ENCODE measurements around the gene CFAP77. TPM values are rescaled to one million over a fixed set of nuclear protein-coding genes. Genes with fewer than 3 reads are reported as not detected.

The CFAP77 gene
- total and polyA plus RNA-seq, 9 donors, result 0.11 to 0.16 (median 0.12) TPM; not detected in 6

- H3K4me3 ChIP-seq (ENCODE audit: low read length), result no peak overlapping the region
- peaks cover 3% of the 10 kb centered on the region for H3K9me3 ChIP-seq (replicated peaks; ENCODE audit: control insufficient read depth, low read depth, low read length)
- H3K27me3 ChIP-seq (ENCODE audit: control insufficient read depth, insufficient read depth, low read length), result peaks cover 39% of the 10 kb centered on the region
- WGBS (ENCODE audit: insufficient coverage), result 42% methylated on average over 6 of the region's 13 CpGs
- H3K27ac ChIP-seq (ENCODE audit: low read length), result no peak overlapping the region
- DNase-seq, result no peak
- no peaks in the 10 kb centered on the region for H3K36me3 ChIP-seq (ENCODE audit: control insufficient read depth, insufficient read depth, low read length)
- peaks cover 4% of the 10 kb centered on the region for H3K4me1 ChIP-seq (ENCODE audit: control insufficient read depth, insufficient read depth, low read length)
These were observed 141.5 kb downstream of the CFAP77 start for GRCh38 chr9:132551556-132551955.

- H3K27me3 ChIP-seq (ENCODE audit: control insufficient read depth, insufficient read depth, low read length), result peaks cover 42% of the 10 kb centered on the region
- no peak overlapping the region for H3K27ac ChIP-seq (ENCODE audit: low read length)
- 67% methylated on average over 12 of the region's 12 CpGs for WGBS (ENCODE audit: insufficient coverage)
- no peak for DNase-seq
- peaks cover 3% of the 10 kb centered on the region for H3K9me3 ChIP-seq (replicated peaks; ENCODE audit: control insufficient read depth, low read depth, low read length)
- H3K36me3 ChIP-seq (ENCODE audit: control insufficient read depth, insufficient read depth, low read length), result no peaks in the 10 kb centered on the region
- no peak overlapping the region for H3K4me3 ChIP-seq (ENCODE audit: low read length)
- H3K4me1 ChIP-seq (ENCODE audit: control insufficient read depth, insufficient read depth, low read length), result no peaks in the 10 kb centered on the region
These were observed 142.0 kb downstream of the CFAP77 start for GRCh38 chr9:132552041-132552440.

DNA sequence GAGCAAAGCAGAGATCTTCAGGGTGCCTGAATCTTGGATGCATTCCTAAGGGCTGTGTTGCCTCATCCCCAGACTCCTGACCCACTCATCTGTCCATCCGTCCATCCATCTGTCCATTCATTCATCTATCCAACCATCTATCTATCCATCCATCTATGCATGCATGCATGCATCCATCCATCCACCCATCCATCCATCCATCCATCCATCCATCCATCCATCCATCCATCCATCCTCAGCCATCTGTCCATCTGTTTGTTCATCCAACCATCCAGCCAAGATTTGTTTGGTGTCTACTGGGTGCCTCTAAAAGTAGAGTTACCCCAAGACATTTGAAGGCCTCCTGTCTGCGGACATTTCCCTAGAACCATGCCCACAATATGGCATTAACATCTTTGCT, 144.7 kb downstream of the CFAP77 start:
- 83% methylated on average over 2 of the region's 2 CpGs for WGBS (ENCODE audit: insufficient coverage)
- H3K27me3 ChIP-seq (ENCODE audit: control insufficient read depth, insufficient read depth, low read length), result peaks cover 51% of the 10 kb centered on the region
- no peak overlapping the region for H3K4me3 ChIP-seq (ENCODE audit: low read length)
- H3K9me3 ChIP-seq (replicated peaks; ENCODE audit: control insufficient read depth, low read depth, low read length), result peaks cover 3% of the 10 kb centered on the region
- no peak for DNase-seq
- no peak overlapping the region for H3K27ac ChIP-seq (ENCODE audit: low read length)
- H3K36me3 ChIP-seq (ENCODE audit: control insufficient read depth, insufficient read depth, low read length), result no peaks in the 10 kb centered on the region
- no peaks in the 10 kb centered on the region for H3K4me1 ChIP-seq (ENCODE audit: control insufficient read depth, insufficient read depth, low read length)

GRCh38 chr9:132555528-132555927, 145.5 kb downstream of the CFAP77 start:
- Histone ChIP-seq H3K27me3 (ENCODE audit: control insufficient read depth, insufficient read depth, low read length) (peaks cover 53% of the 10 kb centered on the region), H3K27ac (ENCODE audit: low read length) (no peak overlapping the region), H3K36me3 (ENCODE audit: control insufficient read depth, insufficient read depth, low read length) (no peaks in the 10 kb centered on the region), H3K4me1 (ENCODE audit: control insufficient read depth, insufficient read depth, low read length) (peaks cover 4% of the 10 kb centered on the region), H3K4me3 (ENCODE audit: low read length) (no peak overlapping the region), H3K9me3 (replicated peaks; ENCODE audit: control insufficient read depth, low read depth, low read length) (peaks cover 3% of the 10 kb centered on the region)
- WGBS (ENCODE audit: insufficient coverage), result 77% methylated on average over 4 of the region's 8 CpGs
- DNase-seq, result no peak

GRCh38 chr9:132556235-132556634, 146.2 kb downstream of the CFAP77 start:
- Histone ChIP-seq H3K36me3 (ENCODE audit: control insufficient read depth, insufficient read depth, low read length) (no peaks in the 10 kb centered on the region), H3K4me3 (ENCODE audit: low read length) (no peak overlapping the region), H3K27ac (ENCODE audit: low read length) (no peak overlapping the region), H3K4me1 (ENCODE audit: control insufficient read depth, insufficient read depth, low read length) (peaks cover 11% of the 10 kb centered on the region), H3K27me3 (ENCODE audit: control insufficient read depth, insufficient read depth, low read length) (peaks cover 58% of the 10 kb centered on the region), H3K9me3 (replicated peaks; ENCODE audit: control insufficient read depth, low read depth, low read length) (peaks cover 3% of the 10 kb centered on the region)
- DNase-seq, result no peak
- WGBS (ENCODE audit: insufficient coverage), result 67% methylated on average over 1 of the region's 6 CpGs

GRCh38 chr9:132556714-132557113, 146.7 kb downstream of the CFAP77 start:
- Histone ChIP-seq H3K36me3 (ENCODE audit: control insufficient read depth, insufficient read depth, low read length) (no peaks in the 10 kb centered on the region), H3K4me3 (ENCODE audit: low read length) (no peak overlapping the region), H3K27ac (ENCODE audit: low read length) (no peak overlapping the region), H3K9me3 (replicated peaks; ENCODE audit: control insufficient read depth, low read depth, low read length) (peaks cover 3% of the 10 kb centered on the region), H3K27me3 (ENCODE audit: control insufficient read depth, insufficient read depth, low read length) (peaks cover 59% of the 10 kb centered on the region), H3K4me1 (ENCODE audit: control insufficient read depth, insufficient read depth, low read length) (peaks cover 12% of the 10 kb centered on the region)
- 17% methylated on average over 12 of the region's 26 CpGs for WGBS (ENCODE audit: insufficient coverage)
- no peak for DNase-seq

DNA sequence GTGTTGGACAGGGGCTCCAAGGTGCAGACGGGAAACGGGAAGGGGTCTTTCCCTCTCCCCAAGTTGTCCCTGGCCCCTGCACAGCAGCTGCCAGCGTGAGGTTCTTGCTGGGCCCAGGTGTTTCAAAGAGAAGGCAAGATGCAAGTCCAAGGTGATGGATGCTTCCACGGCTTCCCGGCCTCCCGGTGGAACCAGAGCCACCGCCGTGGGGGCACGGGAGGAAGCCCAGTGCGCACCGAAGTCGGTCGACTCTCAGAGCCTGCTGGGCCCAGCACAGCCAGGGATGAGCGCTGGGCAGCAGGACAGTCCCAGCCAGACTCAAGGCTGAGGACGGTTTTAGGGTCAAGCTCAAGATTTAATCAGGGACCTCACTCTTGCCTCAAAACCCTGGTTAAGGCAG, 147.1 kb downstream of the CFAP77 start:
- H3K9me3 ChIP-seq (replicated peaks; ENCODE audit: control insufficient read depth, low read depth, low read length), result peaks cover 3% of the 10 kb centered on the region
- no peak overlapping the region for H3K4me3 ChIP-seq (ENCODE audit: low read length)
- no peaks in the 10 kb centered on the region for H3K36me3 ChIP-seq (ENCODE audit: control insufficient read depth, insufficient read depth, low read length)
- WGBS (ENCODE audit: insufficient coverage), result 73% methylated on average over 13 of the region's 15 CpGs
- H3K27ac ChIP-seq (ENCODE audit: low read length), result no peak overlapping the region
- H3K27me3 ChIP-seq (ENCODE audit: control insufficient read depth, insufficient read depth, low read length), result peaks cover 61% of the 10 kb centered on the region
- peaks cover 17% of the 10 kb centered on the region for H3K4me1 ChIP-seq (ENCODE audit: control insufficient read depth, insufficient read depth, low read length)
- DNase-seq, result no peak

GRCh38 chr9:132559711-132560110, 149.7 kb downstream of the CFAP77 start:
- peaks cover 18% of the 10 kb centered on the region for H3K4me1 ChIP-seq (ENCODE audit: control insufficient read depth, insufficient read depth, low read length)
- no peaks in the 10 kb centered on the region for H3K36me3 ChIP-seq (ENCODE audit: control insufficient read depth, insufficient read depth, low read length)
- peaks cover 60% of the 10 kb centered on the region for H3K27me3 ChIP-seq (ENCODE audit: control insufficient read depth, insufficient read depth, low read length)
- no peaks in the 10 kb centered on the region for H3K9me3 ChIP-seq (replicated peaks; ENCODE audit: control insufficient read depth, low read depth, low read length)
- no peak overlapping the region for H3K4me3 ChIP-seq (ENCODE audit: low read length)
- no CpG with 5 or more reads among the region's 2 CpGs for WGBS (ENCODE audit: insufficient coverage)
- DNase-seq, result no peak
- no peak overlapping the region for H3K27ac ChIP-seq (ENCODE audit: low read length)

GRCh38 chr9:132560616-132561202, 150.7 kb downstream of the CFAP77 start:
- Histone ChIP-seq H3K9me3 (replicated peaks; ENCODE audit: control insufficient read depth, low read depth, low read length) (no peaks in the 10 kb centered on the region), H3K27me3 (ENCODE audit: control insufficient read depth, insufficient read depth, low read length) (peaks cover 53% of the 10 kb centered on the region), H3K27ac (ENCODE audit: low read length) (no peak overlapping the region), H3K4me3 (ENCODE audit: low read length) (no peak overlapping the region), H3K4me1 (ENCODE audit: control insufficient read depth, insufficient read depth, low read length) (peaks cover 18% of the 10 kb centered on the region), H3K36me3 (ENCODE audit: control insufficient read depth, insufficient read depth, low read length) (no peaks in the 10 kb centered on the region)
- WGBS (ENCODE audit: insufficient coverage), result 22% methylated on average over 12 of the region's 14 CpGs
- no peak for DNase-seq

DNA sequence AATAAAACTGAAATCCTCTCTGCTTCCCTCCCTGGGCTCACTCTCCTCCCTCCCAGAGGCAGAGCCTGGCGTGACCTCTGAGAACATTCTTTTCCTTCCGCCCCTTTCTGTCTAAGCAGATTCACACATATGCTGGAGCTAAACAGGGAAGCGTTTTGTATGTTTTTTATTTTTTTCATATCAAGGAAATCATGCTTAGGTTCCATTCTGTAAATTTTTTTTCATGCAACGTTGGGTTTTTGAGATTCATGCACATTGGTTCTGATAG, 152.2 kb downstream of the CFAP77 start:
- Histone ChIP-seq H3K27ac (ENCODE audit: low read length) (no peak overlapping the region), H3K9me3 (replicated peaks; ENCODE audit: control insufficient read depth, low read depth, low read length) (no peaks in the 10 kb centered on the region), H3K4me3 (ENCODE audit: low read length) (no peak overlapping the region), H3K36me3 (ENCODE audit: control insufficient read depth, insufficient read depth, low read length) (no peaks in the 10 kb centered on the region), H3K27me3 (ENCODE audit: control insufficient read depth, insufficient read depth, low read length) (peaks cover 41% of the 10 kb centered on the region), H3K4me1 (ENCODE audit: control insufficient read depth, insufficient read depth, low read length) (peaks cover 18% of the 10 kb centered on the region)
- DNase-seq, result no peak
- no CpG with 5 or more reads among the region's 4 CpGs for WGBS (ENCODE audit: insufficient coverage)

DNA sequence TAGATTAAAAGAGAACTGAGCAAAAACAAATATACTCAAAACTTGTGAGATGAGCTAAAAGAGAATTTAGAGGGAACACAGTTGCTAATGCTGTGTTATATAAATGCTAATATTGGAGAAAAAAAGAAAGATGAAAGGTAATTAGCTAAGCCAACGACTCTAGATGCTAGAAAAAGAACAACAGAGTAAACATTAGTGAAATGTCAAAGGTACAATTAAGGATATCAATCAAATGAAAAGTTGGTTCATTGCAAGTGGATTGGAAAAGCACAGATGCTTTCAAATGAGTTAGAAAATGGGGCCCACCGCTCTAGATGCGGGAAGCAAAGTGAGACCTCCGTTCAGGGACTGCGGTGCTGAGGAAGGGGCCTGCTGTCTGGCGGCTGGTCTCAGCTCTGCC, 154.5 kb downstream of the CFAP77 start:
- Histone ChIP-seq H3K4me3 (ENCODE audit: low read length) (no peak overlapping the region), H3K27me3 (ENCODE audit: control insufficient read depth, insufficient read depth, low read length) (peaks cover 35% of the 10 kb centered on the region), H3K36me3 (ENCODE audit: control insufficient read depth, insufficient read depth, low read length) (no peaks in the 10 kb centered on the region), H3K9me3 (replicated peaks; ENCODE audit: control insufficient read depth, low read depth, low read length) (no peaks in the 10 kb centered on the region), H3K27ac (ENCODE audit: low read length) (no peak overlapping the region), H3K4me1 (ENCODE audit: control insufficient read depth, insufficient read depth, low read length) (peaks cover 18% of the 10 kb centered on the region)
- 61% methylated on average over 5 of the region's 6 CpGs for WGBS (ENCODE audit: insufficient coverage)
- no peak for DNase-seq
